ENCODE data around the gene CLINT1. TPM values are rescaled to one million over a fixed set of nuclear protein-coding genes. Genes with fewer than 3 reads are reported as not detected.

CLINT1 gene
- total RNA-seq, 1 donor from 2014 or later = 84.6 TPM

- Histone ChIP-seq H3K36me3 (peaks cover 23% of the 10 kb centered on the region), H3K4me1 (peaks cover 11% of the 10 kb centered on the region), H3K4me3 (no peak overlapping the region), H3K27ac (no peak overlapping the region), H3K27me3 (no peaks in the 10 kb centered on the region), H3K9me3 (no peaks in the 10 kb centered on the region)
- TF ChIP-seq CTCF (IDR thresholded peaks at IDR 0.05) = no peak
- ATAC-seq (no peak), DNase-seq (no peak)
- intact Hi-C loops (cut with DNase I) = no loop called here
Measured at GRCh38 chr5:157749462-157749799, 109.5 kb downstream of the CLINT1 start.

DNA sequence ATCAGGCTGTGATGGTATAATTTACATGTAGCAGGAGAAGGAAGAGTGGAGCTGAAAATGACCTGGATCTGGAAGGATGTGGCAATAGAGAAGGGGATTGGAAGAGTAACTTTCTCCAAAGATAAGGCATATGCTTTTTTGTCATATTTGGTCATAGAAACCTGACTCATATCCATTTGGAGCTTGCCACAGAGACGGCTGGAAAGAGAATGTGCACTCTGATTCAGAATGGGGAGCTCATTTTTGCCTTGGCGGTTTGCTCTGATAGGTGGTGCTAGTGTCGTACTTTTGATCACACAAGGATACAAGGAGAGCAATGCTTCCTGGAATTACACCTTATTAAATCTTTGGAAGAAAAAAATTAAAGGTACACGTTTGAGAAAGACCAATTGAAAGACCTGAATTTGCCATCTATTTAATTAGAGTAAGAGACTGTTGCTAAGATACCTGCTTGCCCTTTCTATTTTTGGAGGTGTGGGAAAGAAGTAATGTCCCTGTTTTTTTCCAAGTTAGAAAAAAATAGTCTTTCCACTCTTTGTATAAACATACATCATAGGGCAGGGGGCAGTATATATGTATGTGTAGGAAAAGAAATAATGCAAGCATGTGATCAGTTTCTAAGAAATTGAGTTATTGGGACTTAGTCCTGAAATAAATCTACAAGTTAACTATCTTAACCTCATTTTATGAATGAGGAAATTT is 110.0 kb downstream of the CLINT1 start:
- H3K9me3 ChIP-seq = no peaks in the 10 kb centered on the region
- H3K27me3 ChIP-seq = no peaks in the 10 kb centered on the region
- intact Hi-C loops (cut with DNase I) = no loop called here
- H3K36me3 ChIP-seq = peaks cover 17% of the 10 kb centered on the region
- peaks cover 12% of the 10 kb centered on the region for H3K4me1 ChIP-seq
- H3K27ac ChIP-seq = no peak overlapping the region
- H3K4me3 ChIP-seq = no peak overlapping the region
- no peak for ATAC-seq
- no peak for TF ChIP-seq CTCF (IDR thresholded peaks at IDR 0.05)
- DNase-seq = no peak

- no peaks in the 10 kb centered on the region for H3K27me3 ChIP-seq
- peaks cover 10% of the 10 kb centered on the region for H3K36me3 ChIP-seq
- no peak for TF ChIP-seq CTCF (IDR thresholded peaks at IDR 0.05)
- DNase-seq = no peak
- peaks cover 14% of the 10 kb centered on the region for H3K4me1 ChIP-seq
- no peak overlapping the region for H3K4me3 ChIP-seq
- H3K9me3 ChIP-seq = no peaks in the 10 kb centered on the region
- intact Hi-C loops (cut with DNase I) = no loop called here
- no peak for ATAC-seq
- H3K27ac ChIP-seq = no peak overlapping the region
Measured at GRCh38 chr5:157747766-157748700, 110.9 kb downstream of the CLINT1 start.

DNA sequence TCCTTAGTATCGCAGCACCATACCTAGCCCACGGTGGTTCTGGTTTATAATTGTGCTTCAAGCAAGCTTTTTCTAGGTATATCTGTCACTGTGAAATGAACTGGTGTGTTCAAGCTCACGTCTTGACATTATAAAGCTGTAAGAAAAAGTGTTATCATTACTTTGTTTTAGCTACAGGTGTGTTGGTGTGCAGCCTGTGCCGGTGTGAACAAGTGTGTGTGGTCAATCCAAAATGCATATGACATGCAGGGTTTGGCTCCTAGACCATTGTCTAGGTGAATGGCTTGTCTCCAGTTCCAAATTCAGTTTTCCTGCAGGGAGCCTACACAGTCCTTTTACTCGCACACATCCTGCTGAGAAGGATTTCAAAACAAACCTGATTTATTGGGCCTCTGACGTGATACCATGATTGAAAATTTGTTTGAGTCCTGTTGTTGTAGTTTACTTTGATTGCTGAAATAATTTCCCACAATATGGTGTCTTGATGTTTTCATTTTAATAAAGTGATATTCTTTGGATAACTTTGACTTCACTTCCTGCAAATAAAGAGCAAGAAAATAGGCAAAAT is 111.7 kb downstream of the CLINT1 start:
- Histone ChIP-seq H3K36me3 (peaks cover 4% of the 10 kb centered on the region), H3K9me3 (no peaks in the 10 kb centered on the region), H3K27ac (no peak overlapping the region), H3K4me3 (no peak overlapping the region), H3K4me1 (peaks cover 16% of the 10 kb centered on the region), H3K27me3 (no peaks in the 10 kb centered on the region)
- DNase-seq (no peak), ATAC-seq (no peak)
- no peak for TF ChIP-seq CTCF (IDR thresholded peaks at IDR 0.05)
- intact Hi-C loops (cut with DNase I) = no loop called here

- intact Hi-C loops (cut with DNase I) = no loop called here
- no peak overlapping the region for H3K27ac ChIP-seq
- H3K4me1 ChIP-seq = peaks cover 16% of the 10 kb centered on the region
- peak overlapping the region; percentile 81 for H3K4me3 ChIP-seq
- TF ChIP-seq CTCF (IDR thresholded peaks at IDR 0.05) = no peak
- no peaks in the 10 kb centered on the region for H3K9me3 ChIP-seq
- DNase-seq = no peak
- no peaks in the 10 kb centered on the region for H3K36me3 ChIP-seq
- H3K27me3 ChIP-seq = no peaks in the 10 kb centered on the region
- ATAC-seq = no peak
Measured at GRCh38 chr5:157745041-157745456, 113.9 kb downstream of the CLINT1 start.

All from upper lobe of right lung (tissue), 1 donor.